H1 (cell line): ENCODE measurements around the gene UBB. TPM values are rescaled to one million over a fixed set of nuclear protein-coding genes. Genes with fewer than 3 reads are reported as not detected.

ENCODE experiments used
- RAD21 ChIP-seq, 2 experiments: IDR thresholded peaks in 1 of 2; conservative IDR thresholded peaks in 1 of 2; 2 replicates each; pipeline ENCODE4 v1.6.1; 2011; ENCODE audit warnings: low read depth in 2 of 2, low read length in 2 of 2, improper control_type of control experiment in 1 of 2, inconsistent platforms in 1 of 2, mild to moderate bottlenecking in 1 of 2, moderate library complexity in 1 of 2
- polyA plus RNA-seq, 7 experiments: library from polyadenylated mRNA; depleted of rRNA in 3 of 7; stranded (reverse) in 5 of 7; unstranded in 2 of 7; fragments of >200 nt in 5 of 7; fragments of 200-250 nt in 2 of 7; gene quantifications; 1 replicate in 5 of 7; 2 replicates in 1 of 7; 4 replicates in 1 of 7; pipeline versions ENCODE4 v1.2.1 to v1.2.3, GENCODE V29; 2011 to 2013; ENCODE audit warnings: missing spikeins in 2 of 7, mixed read lengths in 2 of 7
- total RNA-seq: library from RNA; stranded (reverse); fragmentation: NEBNext Ultra II Directional; extraction: Animal tissue kit (Norgen Biotek cat#: 25700); gene quantifications from 2 replicates; pipeline ENCODE4 v1.2.1, GENCODE V29; 2021

UBB gene
- total and polyA plus RNA-seq, 2 of the 8 experiments (the other 6 are each of a cell fraction or from before 2014, with no cell fraction given), result 1,597 to 1,605 TPM

GRCh38 chr17:16406742-16407674 lies 26.1 kb downstream of the UBB start (continued):
- TF ChIP-seq RAD21 (IDR thresholded peaks at IDR 0.05 in 1 of 2, conservative IDR thresholded peaks at IDR 0.05 in 1 of 2; ENCODE audit: low read depth in 2 of 2, low read length in 2 of 2), result peak in 1 of 2 experiments; percentile 23; a peak in 2 of 4 replicates
- TF ChIP-seq, all 59 proteins: peak for 19
